GM06990 (cell line): ENCODE results near the gene MAPK1IP1L.

Source experiments
- DNase-seq: peaks from one replicate; pipeline ENCODE4 v3.0.0-alpha.2; 2011; ENCODE audit not compliant: insufficient read length; ENCODE audit errors: extremely low read depth
- H3K27me3 ChIP-seq: replicated peaks from 2 replicates; pipeline ENCODE4 v1.6.0; 2011; ENCODE audit warnings: low read length; ENCODE audit not compliant: control insufficient read depth, insufficient read depth
- H3K36me3 ChIP-seq: 2 replicates; pipeline ENCODE4 v1.5.1; 2011; ENCODE audit warnings: low read length; ENCODE audit not compliant: control insufficient read depth, insufficient read depth
- H3K4me3 ChIP-seq: replicated peaks from 2 replicates; pipeline ENCODE4 v1.5.1; 2011; ENCODE audit warnings: low read depth, mild to moderate bottlenecking, control low read depth, low read length
- CTCF ChIP-seq: IDR thresholded peaks from 2 replicates; pipeline ENCODE4 v1.5.1; 2011; ENCODE audit warnings: low read length, control low read depth, mild to moderate bottlenecking, inconsistent platforms; ENCODE audit not compliant: insufficient read depth, poor library complexity, severe bottlenecking

MAPK1IP1L gene

GRCh38 chr14:55051165-55051422 lies 353 bp upstream of the MAPK1IP1L start:
- DNase-seq, result no peak
- H3K27me3 ChIP-seq, result no peaks in the 10 kb centered on the region
- no peaks in the 10 kb centered on the region for H3K36me3 ChIP-seq
- no peak for TF ChIP-seq CTCF
- peak overlapping the region; percentile 100 for H3K4me3 ChIP-seq

GRCh38 chr14:55052269-55052930 lies 953 bp downstream of the MAPK1IP1L start:
- H3K27me3 ChIP-seq, result no peaks in the 10 kb centered on the region
- H3K36me3 ChIP-seq, result no peaks in the 10 kb centered on the region
- TF ChIP-seq CTCF, result no peak
- H3K4me3 ChIP-seq, result peak overlapping the region; percentile 100
- no peak for DNase-seq

- no peak for DNase-seq
- H3K27me3 ChIP-seq, result no peaks in the 10 kb centered on the region
- peaks cover 2% of the 10 kb centered on the region; the same call in 1 of the 2 replicates for H3K36me3 ChIP-seq
- peak overlapping the region; percentile 100 for H3K4me3 ChIP-seq
- TF ChIP-seq CTCF, result no peak
Measured at GRCh38 chr14:55053018-55053417, 1.6 kb downstream of the MAPK1IP1L start.

GRCh38 chr14:55053500-55053899 lies 2.1 kb downstream of the MAPK1IP1L start:
- Histone ChIP-seq H3K36me3 (peaks cover 3% of the 10 kb centered on the region; the same call in 1 of the 2 replicates), H3K4me3 (peak overlapping the region; percentile 100), H3K27me3 (no peaks in the 10 kb centered on the region)
- no peak for TF ChIP-seq CTCF
- no peak for DNase-seq

GRCh38 chr14:55054098-55054497 lies 2.7 kb downstream of the MAPK1IP1L start:
- peaks cover 3% of the 10 kb centered on the region; the same call in 1 of the 2 replicates for H3K36me3 ChIP-seq
- H3K27me3 ChIP-seq, result no peaks in the 10 kb centered on the region
- H3K4me3 ChIP-seq, result no peak overlapping the region
- no peak for TF ChIP-seq CTCF
- no peak for DNase-seq

- Histone ChIP-seq H3K27me3 (no peaks in the 10 kb centered on the region), H3K36me3 (peaks cover 7% of the 10 kb centered on the region), H3K4me3 (no peak overlapping the region)
- no peak for TF ChIP-seq CTCF
- no peak for DNase-seq
Measured at GRCh38 chr14:55057919-55058318, 6.5 kb downstream of the MAPK1IP1L start.
